HepG2 (cell line): ENCODE data around the gene CTU1. TPM values are rescaled to one million over a fixed set of nuclear protein-coding genes. Genes with fewer than 3 reads are reported as not detected.

Source experiments
- ATAC-seq: fragments of 200-7000 bp; cut with Tn5 transposase; 3 replicates; pipeline ENCODE4 v1.9.1; 2020; ENCODE audit warnings: mild to moderate bottlenecking, moderate library complexity
- BruUV-seq: library from RNA; stranded (reverse); fragments of 400-500 nt; replicated peaks from 2 replicates; lab custom pipeline; 2021; lab: Mats Ljungman, UMichigan
- CTCF ChIA-PET: fragments of 300-600 bp; formaldehyde crosslinking; extraction: SDS; loops from one replicate; lab custom pipeline; 2021; ENCODE audit warnings: low total read pairs, inconsistent platforms, low intra/inter-chr PET ratio; lab: Yijun Ruan, JAX
- POLR2A ChIA-PET: fragments of 350-600 bp; sonication (Branson Sonifier 250); formaldehyde crosslinking; loops from one replicate; lab custom pipeline; 2020; ENCODE audit warnings: antibody characterized with exemption, inconsistent platforms; lab: Yijun Ruan, JAX
- DNase-seq: peaks from one replicate; pipeline ENCODE4 v3.0.0-alpha.2; 2015; ENCODE audit warnings: low spot score
- FAIRE-seq: peaks from 3 replicates; lab custom pipeline; 2011; peaks lifted over from hg19 to GRCh38; lab: Jason Lieb, UNC
- H2AFZ ChIP-seq: one replicate; pipeline ENCODE4 v1.6.1; 2011; ENCODE audit warnings: low read length, inconsistent platforms
- H3K27ac ChIP-seq: fragments of 300-600 bp; 3 replicates; pipeline ENCODE4 v1.8.0; 2011; ENCODE audit warnings: mixed run types, mild to moderate bottlenecking, mixed read lengths, low read length, inconsistent platforms; ENCODE audit not compliant: insufficient read depth; ENCODE audit errors: extremely low read length
- H3K27me3 ChIP-seq, 2 experiments: fragments of 200-600 bp in 1 of 2; 2 replicates in 1 of 2; 3 replicates in 1 of 2; pipeline versions ENCODE4 v1.6.0 to v1.8.0; 2011; ENCODE audit warnings: low read length in 2 of 2, mild to moderate bottlenecking in 2 of 2, moderate library complexity in 2 of 2, inconsistent platforms in 1 of 2; ENCODE audit not compliant: insufficient read depth in 2 of 2, control insufficient read depth in 1 of 2
- H3K36me3 ChIP-seq, 2 experiments: fragments of 200-600 bp in 1 of 2; replicated peaks in 1 of 2; 2 replicates in 1 of 2; 3 replicates in 1 of 2; pipeline versions ENCODE4 v1.5.1 to v1.8.0; 2011; ENCODE audit warnings: low read length in 2 of 2, inconsistent platforms in 1 of 2; ENCODE audit not compliant: insufficient read depth in 2 of 2, control insufficient read depth in 1 of 2
- H3K4me1 ChIP-seq: 2 replicates; pipeline ENCODE4 v1.5.1; 2012; ENCODE audit warnings: low read length, inconsistent platforms; ENCODE audit not compliant: insufficient read depth
- H3K4me2 ChIP-seq: 2 replicates; pipeline ENCODE4 v1.6.0; 2011; ENCODE audit warnings: low read depth, low read length, inconsistent platforms
- H3K4me3 ChIP-seq, 3 experiments: fragments of 200-600 bp in 1 of 3; sonication (generic), shearing (Covaris generic) in 1 of 3; replicated peaks in 1 of 3; 2 replicates each; pipeline ENCODE4 v1.5.1; 2011 to 2016; ENCODE audit warnings: low read length in 3 of 3, inconsistent platforms in 2 of 3, low read depth in 2 of 3, mild to moderate bottlenecking in 2 of 3, control low read depth in 1 of 3, mixed read lengths in 1 of 3; ENCODE audit not compliant: insufficient read depth in 1 of 3
- H3K79me2 ChIP-seq: one replicate; pipeline ENCODE4 v1.6.1; 2011; ENCODE audit warnings: low read length, inconsistent platforms; ENCODE audit not compliant: insufficient read depth
- H3K9ac ChIP-seq: 2 replicates; pipeline ENCODE4 v1.6.0; 2011; ENCODE audit warnings: mild to moderate bottlenecking, low read depth, low read length, inconsistent platforms; ENCODE audit not compliant: insufficient read depth
- H3K9me3 ChIP-seq: 2 replicates; pipeline ENCODE4 v1.5.1; 2012; ENCODE audit warnings: mild to moderate bottlenecking, low read length
- H4K20me1 ChIP-seq: 2 replicates; pipeline ENCODE4 v1.6.0; 2011; ENCODE audit warnings: inconsistent platforms, mild to moderate bottlenecking, low read length, moderate library complexity; ENCODE audit not compliant: insufficient read depth
- CHCHD3 ChIP-seq: sonication (generic); formaldehyde crosslinking; IDR thresholded peaks from 2 replicates; pipeline ENCODE4 v1.8.0; 2022; ENCODE audit warnings: mild to moderate bottlenecking, missing genetic modification reagents, moderate library complexity
- CREB1 ChIP-seq, 2 experiments: fragments of 450-650 bp in 1 of 2; IDR thresholded peaks; 2 replicates each; pipeline ENCODE4 v1.6.1; 2016 to 2017; ENCODE audit warnings: control low read depth in 1 of 2, mild to moderate bottlenecking in 1 of 2, missing compliant biosample characterization in 1 of 2, missing genetic modification characterization in 1 of 2
- ELK4 ChIP-seq: sonication (generic); formaldehyde crosslinking; IDR thresholded peaks from 2 replicates; pipeline ENCODE4 v1.9.0; 2021; ENCODE audit warnings: missing genetic modification reagents, borderline replicate concordance
- PBX3 ChIP-seq: sonication (generic); formaldehyde crosslinking; IDR thresholded peaks from 2 replicates; pipeline ENCODE4 v1.8.1; 2023; ENCODE audit warnings: missing genetic modification reagents, inconsistent platforms, borderline replicate concordance
- RFX3 ChIP-seq: IDR thresholded peaks from 2 replicates; pipeline ENCODE4 v1.6.1; 2016; ENCODE audit warnings: missing biosample characterization, missing genetic modification reagents
- ZNF33A ChIP-seq: sonication (generic); formaldehyde crosslinking; IDR thresholded peaks from 2 replicates; pipeline ENCODE4 v1.5.1; 2020; ENCODE audit warnings: missing genetic modification reagents, mild to moderate bottlenecking, moderate library complexity, borderline replicate concordance
- ZNF740 ChIP-seq: sonication (generic); formaldehyde crosslinking; IDR thresholded peaks from 2 replicates; pipeline ENCODE4 v1.4.0; 2020; ENCODE audit warnings: missing genetic modification reagents
- WGBS: methylation state at CpG from one replicate; pipeline ENCODE4 v1.1.6; 2017; ENCODE audit warnings: low lambda C conversion rate; 5-methylcytosine and 5-hydroxymethylcytosine counted together
- in situ Hi-C: cut with HindIII; loops from 2 replicates; pipeline ENCODE4 v1.10.0; 2017; ENCODE audit warnings: low pct_unique_long_range_greater_than_20kb; ENCODE audit not compliant: extremely low pct_ligation_motif_present
- intact Hi-C: fragments of 100-400 bp; cut with micrococcal nuclease; formaldehyde crosslinking; loops from one replicate; pipeline ENCODE4 v1.10.0; 2022; ENCODE audit not compliant: unreplicated experiment
- polyA plus RNA-seq, 8 experiments: library from polyadenylated mRNA; depleted of rRNA in 3 of 8; stranded (reverse) in 7 of 8; unstranded in 1 of 8; fragments of >200 nt; fragmentation: Illumina TruSeq in 4 of 8; extraction: Trizol in 4 of 8; gene quantifications; 2 replicates each; pipeline versions ENCODE4 v1.2.1 to v1.2.3, GENCODE V29; 2011 to 2016; ENCODE audit warnings: low read depth in 4 of 8, missing spikeins in 1 of 8, mixed read lengths in 1 of 8; ENCODE audit not compliant: insufficient read depth in 1 of 8
- total RNA-seq, 5 experiments: library from RNA; depleted of rRNA; stranded (reverse); fragments of >200 nt; fragmentation: Illumina TruSeq; extraction: Trizol; gene quantifications; 2 replicates each; pipeline ENCODE4 v1.2.3, GENCODE V29; 2016; ENCODE audit warnings: low read depth in 1 of 5

CTU1 gene
- total and polyA plus RNA-seq, 2 of the 13 experiments (the other 11 are each of a cell fraction or from before 2014, with no cell fraction given): 1.9 to 2.9 TPM

GRCh38 chr19:51128227-51128626, 20.0 kb upstream of the CTU1 start:
- Histone ChIP-seq H2AFZ (no peak overlapping the region), H3K4me1 (no peaks in the 10 kb centered on the region), H4K20me1 (no peaks in the 10 kb centered on the region), H3K27me3 (peaks cover 4 to 45% of the 10 kb centered on the region in 2 experiments; a peak in 4 of 5 replicates), H3K27ac (no peak overlapping the region), H3K36me3 (no peaks in the 10 kb centered on the region), H3K9ac (no peak overlapping the region), H3K4me2 (no peak overlapping the region), H3K9me3 (no peaks in the 10 kb centered on the region)
- DNase-seq (no peak), ATAC-seq (no peak)
- in situ Hi-C loops: no loop called here
- POLR2A ChIA-PET: no interaction called here
- CTCF ChIA-PET: no interaction called here
- WGBS: 21% methylated on average over 5 of the region's 7 CpGs
- TF ChIP-seq PBX3 (CRISPR knock-in tag) (no peak), RFX3 (no peak), ZNF740 (no peak), ZNF33A (CRISPR knock-in tag) (no peak), ELK4 (CRISPR knock-in tag) (no peak), CREB1 (IDR thresholded peaks at IDR 0.05) (no peak), CREB1 (CRISPR knock-in tag; IDR thresholded peaks at IDR 0.05) (no peak), CHCHD3 (CRISPR knock-in tag) (no peak)
- TF ChIP-seq, all 625 proteins: peak for 0
- no peaks in the 10 kb centered on the region for H3K79me2 ChIP-seq
- no peak overlapping the region for H3K4me3 ChIP-seq
- BruUV-seq: no TSS peak
- intact Hi-C loops: no loop called here
- FAIRE-seq: no peak
